ENCODE data around the gene CDKN2A. TPM values are rescaled to one million over a fixed set of nuclear protein-coding genes. Genes with fewer than 3 reads are reported as not detected.

CDKN2A gene
- total and polyA plus RNA-seq, 4 donors = 0.23 to 0.76 (median 0.43) TPM

GRCh38 chr9:21988056-21988990, 5.9 kb downstream of the CDKN2A start:
- no peak for TF ChIP-seq JUND (IDR thresholded peaks at IDR 0.05)
- TF ChIP-seq, protein P1, sequence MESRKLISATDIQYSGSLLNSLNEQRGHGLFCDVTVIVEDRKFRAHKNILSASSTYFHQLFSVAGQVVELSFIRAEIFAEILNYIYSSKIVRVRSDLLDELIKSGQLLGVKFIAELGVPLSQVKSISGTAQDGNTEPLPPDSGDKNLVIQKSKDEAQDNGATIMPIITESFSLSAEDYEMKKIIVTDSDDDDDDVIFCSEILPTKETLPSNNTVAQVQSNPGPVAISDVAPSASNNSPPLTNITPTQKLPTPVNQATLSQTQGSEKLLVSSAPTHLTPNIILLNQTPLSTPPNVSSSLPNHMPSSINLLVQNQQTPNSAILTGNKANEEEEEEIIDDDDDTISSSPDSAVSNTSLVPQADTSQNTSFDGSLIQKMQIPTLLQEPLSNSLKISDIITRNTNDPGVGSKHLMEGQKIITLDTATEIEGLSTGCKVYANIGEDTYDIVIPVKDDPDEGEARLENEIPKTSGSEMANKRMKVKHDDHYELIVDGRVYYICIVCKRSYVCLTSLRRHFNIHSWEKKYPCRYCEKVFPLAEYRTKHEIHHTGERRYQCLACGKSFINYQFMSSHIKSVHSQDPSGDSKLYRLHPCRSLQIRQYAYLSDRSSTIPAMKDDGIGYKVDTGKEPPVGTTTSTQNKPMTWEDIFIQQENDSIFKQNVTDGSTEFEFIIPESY (IDR thresholded peaks at IDR 0.05) = no peak
- TF ChIP-seq EGR1 (IDR thresholded peaks at IDR 0.05; ENCODE audit: low read depth in 2 of 2) = no peak
- TF ChIP-seq FOXA1 (IDR thresholded peaks at IDR 0.05) = no peak
- TF ChIP-seq NR2F2 (IDR thresholded peaks at IDR 0.05) = no peak
- TF ChIP-seq MAX (IDR thresholded peaks at IDR 0.05) = no peak
- DNase-seq (ENCODE audit: low spot score) = no peak
- Histone ChIP-seq H3K4me3 (ENCODE audit: low read depth in 1 of 3, low read length in 3 of 3) (no peak overlapping the region), H3K27me3 (ENCODE audit: control insufficient read depth in 4 of 4, insufficient read depth in 4 of 4, low read length in 3 of 4) (peaks cover 0 to 4% (median under 1%) of the 10 kb centered on the region in 4 donors), H3K4me1 (ENCODE audit: control insufficient read depth in 4 of 4, insufficient read depth in 4 of 4, low read length in 3 of 4) (no peaks in the 10 kb centered on the region), H3K9me3 (ENCODE audit: control insufficient read depth in 4 of 4, low read length in 3 of 4) (peaks cover 0 to 6% (median 0%) of the 10 kb centered on the region in 4 donors), H3K9ac (ENCODE audit: low read depth in 1 of 2, low read length in 2 of 2) (no peak overlapping the region), H3K36me3 (ENCODE audit: control insufficient read depth in 4 of 4, insufficient read depth in 3 of 4, low read depth in 1 of 4, low read length in 3 of 4) (no peaks in the 10 kb centered on the region), H3K27ac (ENCODE audit: low read depth in 1 of 2, low read length in 2 of 2) (no peak overlapping the region)
- WGBS = 38% methylated on average over 9 of the region's 9 CpGs

- H3K27me3 ChIP-seq (ENCODE audit: control insufficient read depth in 4 of 4, insufficient read depth in 4 of 4, low read length in 3 of 4) = peaks cover 0 to 7% (median under 1%) of the 10 kb centered on the region in 4 donors
Measured at GRCh38 chr9:21985964-21986667, 8.1 kb downstream of the CDKN2A start.

GRCh38 chr9:21984101-21984500, 10.1 kb downstream of the CDKN2A start:
- no peak for DNase-seq (ENCODE audit: low spot score)
- no peak for TF ChIP-seq HNF4G (IDR thresholded peaks at IDR 0.05)
- no peak for TF ChIP-seq FOXA2 (IDR thresholded peaks at IDR 0.05)
- no peak for TF ChIP-seq CTCF (IDR thresholded peaks at IDR 0.05; ENCODE audit: low read depth, low read length, missing input control)
- TF ChIP-seq NR2F2 (IDR thresholded peaks at IDR 0.05) = no peak
- TF ChIP-seq RAD21 (IDR thresholded peaks at IDR 0.05) = no peak
- TF ChIP-seq HNF4A (conservative IDR thresholded peaks at IDR 0.05) = no peak
- TF ChIP-seq YY1 (IDR thresholded peaks at IDR 0.05) = no peak
- TF ChIP-seq, protein P1 (IDR thresholded peaks at IDR 0.05) = no peak
- TF ChIP-seq MAX (IDR thresholded peaks at IDR 0.05) = no peak
- TF ChIP-seq TAF1 (conservative IDR thresholded peaks at IDR 0.05) = no peak
- no peak for TF ChIP-seq FOXA1 (IDR thresholded peaks at IDR 0.05)
- TF ChIP-seq, protein P2, sequence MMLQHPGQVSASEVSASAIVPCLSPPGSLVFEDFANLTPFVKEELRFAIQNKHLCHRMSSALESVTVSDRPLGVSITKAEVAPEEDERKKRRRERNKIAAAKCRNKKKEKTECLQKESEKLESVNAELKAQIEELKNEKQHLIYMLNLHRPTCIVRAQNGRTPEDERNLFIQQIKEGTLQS (IDR thresholded peaks at IDR 0.05) = no peak
- no peaks in the 10 kb centered on the region for H3K9me3 ChIP-seq (ENCODE audit: control insufficient read depth in 4 of 4, low read length in 3 of 4)
- no peak overlapping the region for H3K9ac ChIP-seq (ENCODE audit: low read depth in 1 of 2, low read length in 2 of 2)
- H3K4me3 ChIP-seq (ENCODE audit: low read depth in 1 of 3, low read length in 3 of 3) = no peak overlapping the region
- no peak overlapping the region for H3K27ac ChIP-seq (ENCODE audit: low read depth in 1 of 2, low read length in 2 of 2)
- H3K27me3 ChIP-seq (ENCODE audit: control insufficient read depth in 4 of 4, insufficient read depth in 4 of 4, low read length in 3 of 4) = peaks cover 0 to 7% (median under 1%) of the 10 kb centered on the region in 4 donors
- H3K4me1 ChIP-seq (ENCODE audit: control insufficient read depth in 4 of 4, insufficient read depth in 4 of 4, low read length in 3 of 4) = no peaks in the 10 kb centered on the region
- no peaks in the 10 kb centered on the region for H3K36me3 ChIP-seq (ENCODE audit: control insufficient read depth in 4 of 4, insufficient read depth in 3 of 4, low read depth in 1 of 4, low read length in 3 of 4)

More at GRCh38 chr9:21985964-21986667, 8.1 kb downstream of the CDKN2A start:
- H3K27ac ChIP-seq (ENCODE audit: low read depth in 1 of 2, low read length in 2 of 2) = no peak overlapping the region
- TF ChIP-seq MAX (IDR thresholded peaks at IDR 0.05) (no peak), FOXA2 (IDR thresholded peaks at IDR 0.05) (no peak), NR2F2 (IDR thresholded peaks at IDR 0.05) (no peak)
- H3K4me3 ChIP-seq (ENCODE audit: low read depth in 1 of 3, low read length in 3 of 3) = no peak overlapping the region
- H3K36me3 ChIP-seq (ENCODE audit: control insufficient read depth in 4 of 4, insufficient read depth in 3 of 4, low read depth in 1 of 4, low read length in 3 of 4) = no peaks in the 10 kb centered on the region
- H3K9me3 ChIP-seq (ENCODE audit: control insufficient read depth in 4 of 4, low read length in 3 of 4) = peaks cover 0 to 6% (median 0%) of the 10 kb centered on the region in 4 donors
- DNase-seq (ENCODE audit: low spot score) = no peak
- no peaks in the 10 kb centered on the region for H3K4me1 ChIP-seq (ENCODE audit: control insufficient read depth in 4 of 4, insufficient read depth in 4 of 4, low read length in 3 of 4)
- WGBS = 81% methylated on average over 5 of the region's 5 CpGs
- no peak overlapping the region for H3K9ac ChIP-seq (ENCODE audit: low read depth in 1 of 2, low read length in 2 of 2)
